Psoas muscle (tissue), 8 donors: Measurements from ENCODE around the gene WBP1. TPM values are rescaled to one million over a fixed set of nuclear protein-coding genes. Genes with fewer than 3 reads are reported as not detected.

Experiments
- ATAC-seq, 4 donors: fragments of 200-7000 bp; cut with Tn5 transposase; one replicate each; pipeline ENCODE4 v1.9.1; 2020; ENCODE audit warnings: moderate library complexity in 3 of 4, mild to moderate bottlenecking in 2 of 4
- DNase-seq, 2 donors: peaks; one replicate each; pipeline ENCODE4 v3.0.0-alpha.2; 2020
- H3K27ac ChIP-seq: fragments of 200-600 bp; one replicate; pipeline ENCODE4 v1.8.0; 2022
- H3K27me3 ChIP-seq, 3 donors: fragments of 200-600 bp in 1 of 3; one replicate each; pipeline versions ENCODE4 v1.6.1 to v1.8.0; 2013 to 2022; ENCODE audit warnings: low read length in 2 of 3, mild to moderate bottlenecking in 2 of 3, moderate library complexity in 1 of 3; ENCODE audit not compliant: insufficient read depth in 3 of 3
- H3K36me3 ChIP-seq, 2 donors: fragments of 200-600 bp in 1 of 2; one replicate each; pipeline versions ENCODE4 v1.6.1 to v1.8.0; 2013 to 2022; ENCODE audit warnings: low read depth in 1 of 2, mild to moderate bottlenecking in 1 of 2, moderate library complexity in 1 of 2; ENCODE audit not compliant: insufficient read depth in 1 of 2
- H3K4me1 ChIP-seq: fragments of 200-600 bp; one replicate; pipeline ENCODE4 v1.8.0; 2022
- H3K4me3 ChIP-seq: fragments of 200-600 bp; one replicate; pipeline ENCODE4 v1.8.0; 2022; ENCODE audit warnings: mild to moderate bottlenecking
- H3K9me3 ChIP-seq: fragments of 200-600 bp; one replicate; pipeline ENCODE4 v1.8.0; 2022
- WGBS, 3 donors: extraction: QIAGEN DNeasy Blood & Tissue Kit; methylation state at CpG; one replicate each; pipeline versions ENCODE4 v1.1.6 to v1.1.7; 2013; 5-methylcytosine and 5-hydroxymethylcytosine counted together
- intact Hi-C, 2 donors: fragments of 100-400 bp; cut with DNase I; formaldehyde crosslinking; loops; one replicate each; pipeline versions ENCODE4 v1.11.0 to v1.14.2; 2022
- long read RNA-seq, 2 donors: library from polyadenylated mRNA; unstranded; transcript quantifications; one replicate each; pipeline ENCODE4 v2.0.0, GENCODE V29; 2021
- polyA plus RNA-seq, 3 donors: library from polyadenylated mRNA; stranded (reverse); fragments of 200-250 nt; gene quantifications; one replicate each; pipeline ENCODE4 v1.2.3, GENCODE V29; 2013
- total RNA-seq, 4 donors: library from RNA; stranded (reverse); fragmentation: NEBNext Ultra II Directional in 2 of 4; extraction: Animal tissue kit (Norgen Biotek cat#: 25700) in 2 of 4; gene quantifications; one replicate each; pipeline versions ENCODE4 v1.2.1 to v1.2.4, GENCODE V29; 2021 to 2023
- TF ChIP-seq, protein P1 (sequence below): fragments of 200-600 bp; IDR thresholded peaks from one replicate; pipeline ENCODE4 v1.8.0; 2022; ENCODE audit warnings: antibody characterized with exemption
- donor health status: healthy with polysubstance abuse.
- donor health status: DM: no; HTN: no; CAD: no; lungs with moderate emphysema.
- donor health status: Bipolar disorder and iron deficiency.
- donor health status: healthy.
- donor health status: DM: yes; HTN: yes; CAD: no.
- donor health status: DM: no; HTN: no; CAD: no.
- donor health status: DM: no; HTN: no; CAD: no.
- donor health status: DM: yes; HTN: yes; CAD: no.

The WBP1 gene
- 10 to 100 TPM; 21.6 to 41.3 (median 23.4) TPM for total RNA-seq
- 10 to 100 TPM; 19.4 to 26.2 (median 24.7) TPM for polyA plus RNA-seq
- long read RNA-seq, donor 1, partial matches to known transcripts = 0 of 3 reads
- long read RNA-seq, donor 1, other reads (novel, unspliced or antisense) = 2 of 3 reads
- long read RNA-seq, donor 2, partial matches to known transcripts = 0 of 7 reads
- long read RNA-seq, donor 2, other reads (novel, unspliced or antisense) = 3 of 7 reads

- H3K4me3 ChIP-seq = peak within 1 kb of the TSS; percentile 86
- WGBS, 3 donors = 0 to 1% (median 1%) methylated on average over 30 to 38 of the region's 38 CpGs
- TF ChIP-seq, protein P1, sequence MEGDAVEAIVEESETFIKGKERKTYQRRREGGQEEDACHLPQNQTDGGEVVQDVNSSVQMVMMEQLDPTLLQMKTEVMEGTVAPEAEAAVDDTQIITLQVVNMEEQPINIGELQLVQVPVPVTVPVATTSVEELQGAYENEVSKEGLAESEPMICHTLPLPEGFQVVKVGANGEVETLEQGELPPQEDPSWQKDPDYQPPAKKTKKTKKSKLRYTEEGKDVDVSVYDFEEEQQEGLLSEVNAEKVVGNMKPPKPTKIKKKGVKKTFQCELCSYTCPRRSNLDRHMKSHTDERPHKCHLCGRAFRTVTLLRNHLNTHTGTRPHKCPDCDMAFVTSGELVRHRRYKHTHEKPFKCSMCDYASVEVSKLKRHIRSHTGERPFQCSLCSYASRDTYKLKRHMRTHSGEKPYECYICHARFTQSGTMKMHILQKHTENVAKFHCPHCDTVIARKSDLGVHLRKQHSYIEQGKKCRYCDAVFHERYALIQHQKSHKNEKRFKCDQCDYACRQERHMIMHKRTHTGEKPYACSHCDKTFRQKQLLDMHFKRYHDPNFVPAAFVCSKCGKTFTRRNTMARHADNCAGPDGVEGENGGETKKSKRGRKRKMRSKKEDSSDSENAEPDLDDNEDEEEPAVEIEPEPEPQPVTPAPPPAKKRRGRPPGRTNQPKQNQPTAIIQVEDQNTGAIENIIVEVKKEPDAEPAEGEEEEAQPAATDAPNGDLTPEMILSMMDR = no peak
- H3K27me3 ChIP-seq = no peaks in the 10 kb centered on the region
- H3K27ac ChIP-seq = peak within 1 kb of the TSS; percentile 87
- peaks cover 3 to 38% of the 10 kb centered on the region in 2 donors for H3K36me3 ChIP-seq
- peaks cover 26% of the 10 kb centered on the region for H3K4me1 ChIP-seq
- peak; percentile 90 to 94 (median 93) for ATAC-seq
- peak; percentile 99 to 100 for DNase-seq
- intact Hi-C loops = no loop called here
- no peaks in the 10 kb centered on the region for H3K9me3 ChIP-seq
These were observed at the start of gene WBP1 for GRCh38 chr2:74458132-74458937. Gene WBP1, plus strand, starts transcription at chr2:74458438. Its CDS starts 165 bp downstream, at chr2:74458603.

GRCh38 chr2:74413001-74413698 is 45.1 kb upstream of the WBP1 start:
- peaks cover 0 to 29% (median 7%) of the 10 kb centered on the region in 3 donors for H3K27me3 ChIP-seq
- TF ChIP-seq, protein P1 = no peak
- H3K4me3 ChIP-seq = no peak overlapping the region
- H3K9me3 ChIP-seq = no peaks in the 10 kb centered on the region
- H3K4me1 ChIP-seq = no peaks in the 10 kb centered on the region
- no peak overlapping the region for H3K27ac ChIP-seq
- 75 to 80% (median 80%) methylated on average over 8 of the region's 8 CpGs for WGBS, 3 donors
- no peak for ATAC-seq
- no peaks in the 10 kb centered on the region for H3K36me3 ChIP-seq
- no peak for DNase-seq
- intact Hi-C loops = no loop called here

GRCh38 chr2:74414441-74414840 is 43.8 kb upstream of the WBP1 start:
- 22 to 36% (median 23%) methylated on average over 19 of the region's 19 CpGs for WGBS, 3 donors
- TF ChIP-seq, protein P1 = no peak
- no peak for DNase-seq
- intact Hi-C loops = no loop called here
- no peaks in the 10 kb centered on the region for H3K4me1 ChIP-seq
- H3K4me3 ChIP-seq = peak overlapping the region; percentile 62
- ATAC-seq = peak; percentile 9 to 21 (median 14)
- H3K27ac ChIP-seq = no peak overlapping the region
- no peaks in the 10 kb centered on the region for H3K36me3 ChIP-seq
- no peaks in the 10 kb centered on the region for H3K9me3 ChIP-seq
- H3K27me3 ChIP-seq = peaks cover 0 to 25% (median 5%) of the 10 kb centered on the region in 3 donors

GRCh38 chr2:74414881-74415761 is 43.1 kb upstream of the WBP1 start:
- H3K27ac ChIP-seq = no peak overlapping the region
- no peaks in the 10 kb centered on the region for H3K4me1 ChIP-seq
- TF ChIP-seq, protein P1 = peak; percentile 22
- no peaks in the 10 kb centered on the region for H3K36me3 ChIP-seq
- peak overlapping the region; percentile 62 for H3K4me3 ChIP-seq
- WGBS, 3 donors = 2 to 6% (median 4%) methylated on average over 58 to 66 of the region's 66 CpGs
- intact Hi-C loops = no loop called here
- no peaks in the 10 kb centered on the region for H3K9me3 ChIP-seq
- peaks cover 0 to 29% (median 5%) of the 10 kb centered on the region in 3 donors for H3K27me3 ChIP-seq
- DNase-seq (peak; percentile 58 to 78), ATAC-seq (peak; percentile 45 to 77 (median 70))
